Stimulated activated CD4-positive, alpha-beta T cell treated with anti-CD3 and anti-CD28 coated beads, Interleukin-12 subunit alpha, Interleukin-12 subunit beta, amount 100 ng/mL, for 24 hours (primary cell): ENCODE results near the gene HPD.
"Not testable (repeated sequence)": the region's sequence is repeated elsewhere in the genome, so short reads cannot be mapped to it uniquely, and the experiment has no call there.

ENCODE experiments used
- DNase-seq, 2 experiments: peaks; one replicate each; pipeline ENCODE4 v3.0.0-alpha.2; 2020; ENCODE audit warnings: low read depth in 2 of 2

The HPD gene

DNA sequence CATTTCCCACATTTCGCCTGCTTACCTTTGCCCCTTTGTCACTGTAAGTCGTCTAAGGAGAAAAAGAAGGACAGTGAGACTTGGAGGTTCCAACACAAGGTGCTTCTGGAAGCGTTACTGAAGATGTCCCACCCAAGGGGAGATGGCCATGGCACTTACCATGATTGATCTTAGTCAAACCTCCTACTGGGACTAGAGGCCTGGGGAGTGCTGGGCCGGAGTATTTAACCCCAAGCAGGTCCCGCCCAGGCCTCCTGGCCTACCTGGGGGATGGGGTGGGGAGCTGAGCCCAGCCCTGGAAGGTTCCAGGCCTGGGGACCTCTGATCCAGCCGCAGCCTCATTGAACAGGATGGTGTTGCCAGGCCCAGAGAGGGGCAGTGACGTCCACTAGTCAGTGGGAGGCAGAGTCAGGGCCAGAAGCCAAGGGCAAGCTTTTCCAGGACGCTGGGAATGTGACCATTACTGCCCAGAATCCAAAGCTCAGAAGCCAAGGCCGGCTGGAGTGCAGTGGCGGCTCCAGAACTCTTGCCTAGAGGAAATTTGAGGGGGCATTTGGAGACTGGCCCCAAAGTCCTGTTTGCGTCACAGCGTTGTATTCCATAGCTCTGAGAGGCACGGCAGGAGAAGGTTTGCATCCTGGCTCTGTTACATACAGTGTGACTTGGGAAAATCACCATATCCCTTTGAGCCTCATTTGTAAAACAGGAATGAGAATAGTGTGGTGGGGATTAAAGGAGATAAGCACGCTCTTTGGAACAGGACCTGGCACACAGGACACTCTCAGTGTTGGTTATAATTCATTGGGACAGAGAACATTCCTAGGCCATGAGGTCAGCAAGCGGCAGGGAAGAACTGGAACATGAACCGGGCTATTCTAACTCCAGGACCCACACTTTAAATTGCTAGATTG, at the start of gene HPD:
Gene HPD, minus strand, starts transcription at position 198 of the 911 bp plus-strand sequence. Its CDS starts 36 bp downstream, at position 162.
- DNase-seq: no peak

DNA sequence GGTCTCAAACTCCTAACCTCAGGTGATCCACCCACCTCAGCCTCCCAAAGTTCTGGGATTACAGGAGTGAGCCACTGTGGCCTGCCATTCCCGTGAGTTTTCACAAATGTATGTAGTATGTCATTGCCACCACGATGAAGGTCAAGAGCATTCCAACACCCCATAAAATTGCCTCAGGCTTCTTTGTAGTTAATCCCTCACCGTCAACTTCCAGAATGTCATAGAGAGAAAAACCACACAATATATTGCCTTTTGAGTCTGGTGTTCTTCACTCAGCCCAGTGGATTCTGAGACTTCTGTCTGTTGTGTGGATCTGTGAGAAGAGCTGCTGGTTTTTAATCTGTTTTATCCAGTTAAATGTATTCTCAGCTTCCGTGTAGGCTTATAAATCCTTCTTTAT, 47.1 kb upstream of the HPD start:
- no peak for DNase-seq

DNA sequence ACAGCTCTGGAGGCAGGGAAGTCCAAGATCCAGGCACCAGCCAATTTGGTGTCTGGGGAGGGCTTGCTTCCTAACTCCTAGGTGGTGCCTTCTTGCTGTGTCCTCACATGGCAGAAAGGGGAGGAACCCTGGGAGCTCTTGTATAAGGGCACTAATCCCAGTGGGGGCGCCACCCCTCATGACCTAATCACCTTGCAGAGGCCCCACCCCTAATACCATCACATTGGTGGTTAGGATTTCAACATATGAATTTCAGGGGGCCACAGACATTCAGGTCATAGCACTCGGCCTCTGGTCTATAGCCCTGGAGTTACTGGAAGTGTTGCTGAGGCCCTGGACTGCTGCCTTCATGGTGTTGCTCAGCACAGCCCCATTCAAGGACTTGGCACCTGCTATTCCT, 44.5 kb upstream of the HPD start:
- no peak for DNase-seq

DNA sequence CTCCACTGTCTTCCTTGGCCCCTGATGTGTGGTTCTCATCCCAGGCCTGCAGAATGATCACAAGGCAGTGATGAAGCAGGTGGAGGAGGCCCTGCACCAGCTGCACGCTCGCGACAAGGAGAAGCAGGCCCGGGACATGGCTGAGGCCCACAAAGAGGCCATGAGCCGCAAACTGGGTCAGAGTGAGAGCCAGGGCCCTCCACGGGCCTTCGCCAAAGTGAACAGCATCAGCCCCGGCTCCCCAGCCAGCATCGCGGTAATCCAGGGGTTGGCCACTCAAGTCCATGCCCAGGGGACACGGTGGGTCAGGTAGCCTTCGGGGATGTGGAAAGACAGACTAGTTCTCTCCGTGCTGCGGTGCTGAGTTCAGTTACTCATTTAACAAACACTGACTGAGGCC, 40.9 kb upstream of the HPD start:
- no peak for DNase-seq

DNA sequence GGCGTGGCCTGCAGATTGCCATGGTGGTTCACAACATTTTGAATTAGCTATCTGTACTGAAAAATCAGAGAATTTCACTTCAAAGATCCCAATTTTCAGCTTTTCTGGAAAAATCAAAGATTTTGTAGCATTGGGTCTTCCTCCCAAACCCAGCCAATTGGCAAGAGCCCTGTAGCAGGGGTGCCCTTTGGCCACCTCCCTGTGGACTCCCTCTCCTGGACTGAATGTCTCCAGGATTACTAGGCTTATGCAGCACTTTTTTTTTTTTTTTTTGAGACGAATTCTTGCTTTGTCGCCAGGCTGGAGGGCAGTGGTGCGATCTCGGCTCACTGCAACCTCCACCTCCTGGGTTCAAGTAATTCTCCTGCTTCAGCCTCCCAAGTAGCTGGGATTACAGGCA, 39.6 kb upstream of the HPD start:
- DNase-seq: no peak

DNA sequence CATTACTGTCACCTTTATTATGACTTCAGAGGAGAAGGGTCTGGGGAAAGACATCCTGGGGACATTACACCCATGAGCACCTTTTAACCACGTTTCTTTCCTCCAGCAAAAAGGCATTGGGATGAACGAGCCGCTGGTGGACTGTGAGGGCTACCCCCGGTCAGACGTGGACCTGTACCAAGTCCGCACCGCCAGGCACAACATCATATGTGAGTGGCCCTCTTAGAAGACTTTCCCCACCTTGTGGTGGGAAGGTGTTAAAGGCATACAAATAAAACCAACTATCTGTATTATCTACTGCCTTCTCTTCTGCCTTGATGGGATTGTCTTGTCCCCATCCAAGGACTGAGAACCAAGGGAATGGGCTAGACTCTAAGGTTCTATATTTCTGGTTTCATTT, 36.0 kb upstream of the HPD start:
- DNase-seq: no peak

DNA sequence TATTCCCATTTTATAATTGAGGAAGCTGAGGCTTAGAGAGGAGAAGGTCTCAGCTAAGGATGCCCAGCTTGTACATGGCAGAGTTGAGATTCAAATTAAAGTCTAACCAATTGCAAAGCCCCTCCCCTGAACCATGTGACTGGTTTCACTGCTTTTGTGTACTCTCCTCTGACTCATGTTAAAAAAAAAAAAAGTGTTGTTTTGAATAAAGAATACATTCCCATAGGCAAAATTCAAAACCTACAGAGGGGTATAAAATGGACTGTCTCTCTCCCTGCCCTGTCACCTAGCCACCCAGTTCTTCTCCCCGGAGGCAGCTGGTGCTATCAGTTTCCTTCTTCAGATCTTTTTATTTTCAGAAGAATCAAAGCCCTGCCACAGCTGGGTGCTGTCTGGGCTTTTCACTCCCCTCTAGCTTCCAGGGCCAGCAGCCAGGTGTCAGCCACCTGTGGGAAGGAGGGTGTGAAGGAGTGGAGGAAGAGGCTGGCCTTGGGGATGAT, 35.4 kb upstream of the HPD start:
- no peak for DNase-seq

DNA sequence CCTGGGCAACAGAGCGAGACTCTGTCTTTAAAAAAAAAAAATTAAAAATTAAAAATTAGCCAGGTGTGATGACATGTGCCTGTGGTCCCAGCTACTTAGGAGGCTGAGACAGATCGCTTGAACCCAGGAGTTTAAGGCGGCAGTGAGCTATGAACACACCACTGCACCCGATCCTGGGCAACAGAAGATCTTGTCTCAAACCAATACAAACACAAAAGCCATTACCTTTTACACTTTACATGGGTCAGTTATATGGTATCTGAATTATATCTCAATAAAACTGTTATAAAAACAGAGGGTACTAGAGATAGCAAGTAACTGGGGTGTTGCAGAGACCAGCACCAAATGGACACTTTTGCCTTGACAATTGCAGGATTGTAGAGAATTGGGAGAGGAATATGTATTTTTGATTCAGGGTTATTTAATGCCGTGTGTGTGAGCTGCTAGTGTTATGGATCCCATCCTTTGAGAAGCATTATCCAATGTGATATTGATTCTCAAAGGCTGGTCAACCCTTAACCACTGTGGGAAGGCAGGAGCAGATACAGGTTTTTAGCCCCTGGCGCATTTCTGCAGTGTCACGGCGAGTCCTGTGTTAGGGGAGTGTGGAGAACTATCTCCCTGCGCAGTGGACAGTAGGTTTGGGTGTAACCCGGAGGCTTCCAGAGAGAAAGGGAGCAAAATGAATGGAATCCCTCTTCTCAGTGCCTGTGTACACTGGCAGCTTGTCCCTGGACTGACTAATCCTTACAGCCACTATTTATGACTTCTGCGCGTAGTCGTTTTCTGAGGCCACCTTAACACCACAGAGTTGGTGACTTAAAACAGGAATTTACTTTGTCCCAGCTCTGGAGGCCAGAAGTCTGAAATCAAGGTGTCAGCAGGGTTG, 34.3 kb upstream of the HPD start:
- no peak for DNase-seq

DNA sequence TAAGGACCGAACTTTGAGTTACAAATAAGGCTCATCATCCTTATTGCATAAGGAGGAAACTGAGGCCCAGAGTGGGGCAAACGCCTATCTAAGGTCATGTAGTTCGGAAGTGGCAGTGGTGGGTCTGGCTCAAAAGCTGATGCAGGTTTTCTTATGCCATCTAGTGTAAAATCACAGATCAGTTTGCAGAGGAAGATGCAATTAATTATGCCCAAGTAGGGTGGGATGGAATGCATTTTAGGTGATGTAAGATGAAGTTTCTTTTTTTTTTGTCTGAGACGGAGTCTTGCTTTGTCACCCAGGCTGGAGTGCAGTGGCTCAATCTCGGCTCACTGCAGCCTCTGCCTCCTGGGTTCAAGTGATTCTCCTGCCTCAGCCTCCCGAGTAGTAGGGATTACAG, 31.0 kb upstream of the HPD start:
- not testable (repeated sequence) for DNase-seq

DNA sequence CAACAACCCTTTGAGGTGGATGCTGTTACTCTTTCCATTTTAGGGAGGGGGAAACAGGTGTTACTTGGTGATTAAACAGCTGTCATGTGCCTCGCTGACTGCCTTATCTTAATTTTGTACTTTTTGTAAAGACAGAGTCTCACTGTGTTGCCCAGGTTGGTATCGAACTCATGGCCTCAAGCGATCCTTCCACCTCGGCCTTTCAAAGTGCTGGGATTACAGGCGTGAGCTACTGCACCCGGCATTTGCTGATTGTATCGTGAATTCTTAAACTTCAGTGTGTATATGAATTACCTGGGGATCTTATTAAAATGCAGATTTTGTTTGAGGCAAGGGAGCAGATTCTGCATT, 30.6 kb upstream of the HPD start:
- DNase-seq: no peak

DNA sequence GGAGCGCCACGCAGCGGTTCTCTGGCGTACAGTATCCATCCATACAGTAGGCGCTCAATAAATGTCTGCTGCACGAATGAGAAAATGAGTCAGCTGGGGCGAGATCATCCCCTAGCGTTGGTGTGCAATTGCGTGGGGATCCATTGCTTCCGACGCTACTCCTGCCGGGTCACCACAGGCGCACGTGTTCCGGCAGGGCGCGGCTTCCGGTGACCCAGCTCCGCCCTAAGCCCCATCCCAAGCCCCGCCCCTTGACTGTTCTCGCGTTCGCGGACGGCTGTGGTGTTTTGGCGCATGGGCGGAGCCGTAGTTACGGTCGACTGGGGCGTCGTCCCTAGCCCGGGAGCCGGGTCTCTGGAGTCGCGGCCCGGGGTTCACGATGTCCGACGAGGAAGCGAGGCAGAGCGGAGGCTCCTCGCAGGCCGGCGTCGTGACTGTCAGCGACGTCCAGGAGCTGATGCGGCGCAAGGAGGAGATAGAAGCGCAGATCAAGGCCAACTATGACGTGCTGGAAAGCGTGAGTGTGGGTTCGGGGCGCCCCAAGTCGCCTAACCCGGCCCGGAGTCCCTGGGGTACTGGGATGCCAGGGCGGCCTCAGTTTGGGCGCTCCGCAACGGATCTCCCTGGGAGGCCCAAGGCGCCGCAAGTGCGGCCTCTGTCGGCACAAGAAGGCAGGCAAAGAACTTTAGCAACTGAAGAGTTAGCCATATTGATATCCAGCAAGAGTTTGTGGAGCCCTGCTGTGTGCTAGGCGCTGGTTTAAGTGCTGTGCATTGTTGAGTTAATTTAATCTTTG, 30.0 kb upstream of the HPD start, which contains the start of gene PSMD9:
Gene PSMD9, plus strand, starts transcription at position 313 of the 796 bp plus-strand sequence. Its CDS starts 67 bp downstream, at position 380.
- DNase-seq: peak; percentile 98 to 99

DNA sequence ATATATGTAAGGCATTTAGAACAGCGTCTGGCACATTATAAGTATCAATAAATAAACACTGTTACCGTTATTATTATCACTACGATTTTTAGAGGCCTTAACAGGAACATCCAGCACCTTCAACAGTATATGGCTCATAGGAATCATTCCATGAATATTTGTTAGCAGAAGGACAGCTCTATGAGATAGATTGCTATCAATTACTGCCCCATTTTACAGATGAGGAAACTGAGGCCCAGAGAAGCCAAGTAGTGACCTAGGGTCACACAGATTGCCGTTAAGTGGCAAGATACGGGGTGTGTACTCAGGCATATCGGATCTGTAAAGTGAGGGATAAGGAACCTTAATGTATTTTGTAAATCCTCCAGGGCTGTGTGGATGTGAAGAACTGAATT, 29.4 kb upstream of the HPD start:
- DNase-seq: no peak

DNA sequence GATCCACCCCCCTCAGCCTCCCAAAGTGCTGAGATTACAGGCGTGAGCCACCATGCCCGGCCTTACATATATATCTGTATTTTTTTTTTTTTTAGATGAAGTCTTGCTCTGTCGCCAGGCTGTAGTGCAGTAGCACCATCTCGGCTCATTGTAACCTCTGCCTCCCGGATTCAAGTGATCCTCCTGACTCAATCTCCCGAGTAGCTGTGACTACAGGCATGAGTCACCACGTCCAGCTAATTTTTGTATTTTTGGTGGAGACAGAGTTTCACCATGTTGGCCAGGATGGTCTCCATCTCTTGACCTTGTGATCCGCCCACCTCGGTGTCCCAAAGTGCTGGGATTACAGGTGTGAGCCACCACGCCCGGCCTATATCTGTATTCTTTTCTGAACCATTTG, 26.5 kb upstream of the HPD start:
- DNase-seq: not testable (repeated sequence)

DNA sequence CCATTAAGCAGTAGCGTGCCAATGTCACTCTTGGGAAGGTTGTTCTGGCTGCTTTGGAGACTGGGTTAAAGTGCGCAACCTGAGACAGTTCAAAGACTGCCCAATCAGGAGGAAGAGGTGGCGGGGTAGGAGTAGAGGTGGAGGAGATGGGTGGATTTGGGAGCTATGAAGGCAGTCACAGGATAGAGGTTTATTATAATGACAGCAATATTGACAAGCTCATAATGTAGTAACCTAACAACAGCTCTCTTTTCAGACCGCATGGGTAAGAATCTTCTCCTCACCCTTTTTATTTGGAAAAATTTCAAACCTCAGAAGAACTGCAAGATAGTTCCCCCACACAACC, 24.6 kb upstream of the HPD start:
- no peak for DNase-seq

DNA sequence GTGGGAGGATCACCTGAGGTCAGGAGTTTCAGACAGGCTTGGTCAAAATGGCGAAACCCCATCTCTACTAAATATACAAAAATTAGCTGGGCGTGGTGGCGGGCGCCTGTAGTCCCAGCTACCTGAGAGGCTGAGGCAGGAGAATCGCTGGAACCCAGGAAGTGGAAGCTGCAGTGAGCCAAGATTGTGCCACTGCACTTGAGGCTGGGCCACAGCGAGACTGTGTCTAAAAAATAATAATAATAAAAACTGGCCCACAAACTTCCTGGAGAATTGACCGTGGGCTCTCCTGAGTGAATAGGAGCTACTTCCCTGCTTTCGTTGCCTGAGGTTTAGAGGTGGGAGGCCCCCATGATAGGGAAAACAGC, 17.4 kb upstream of the HPD start:
- DNase-seq: not testable (repeated sequence)

DNA sequence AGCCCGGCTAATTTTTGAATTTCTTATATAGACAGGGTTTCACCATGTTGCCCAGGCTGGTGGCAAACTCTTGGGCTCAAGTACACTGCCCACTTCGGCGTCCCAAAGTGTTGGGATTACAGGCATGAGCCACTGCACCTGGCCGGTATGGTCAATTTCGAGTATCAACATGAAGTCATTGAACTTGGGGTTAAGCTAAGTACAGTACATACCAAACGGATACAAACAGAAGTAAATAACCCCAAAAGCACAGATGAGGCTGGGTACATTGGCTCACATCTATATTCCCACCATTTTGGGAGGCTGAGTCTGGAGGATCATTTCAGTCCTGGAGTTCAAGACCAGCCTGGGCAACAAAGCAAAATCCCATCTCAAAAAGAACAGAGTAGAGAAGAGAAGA, 16.9 kb upstream of the HPD start:
- DNase-seq: no peak

DNA sequence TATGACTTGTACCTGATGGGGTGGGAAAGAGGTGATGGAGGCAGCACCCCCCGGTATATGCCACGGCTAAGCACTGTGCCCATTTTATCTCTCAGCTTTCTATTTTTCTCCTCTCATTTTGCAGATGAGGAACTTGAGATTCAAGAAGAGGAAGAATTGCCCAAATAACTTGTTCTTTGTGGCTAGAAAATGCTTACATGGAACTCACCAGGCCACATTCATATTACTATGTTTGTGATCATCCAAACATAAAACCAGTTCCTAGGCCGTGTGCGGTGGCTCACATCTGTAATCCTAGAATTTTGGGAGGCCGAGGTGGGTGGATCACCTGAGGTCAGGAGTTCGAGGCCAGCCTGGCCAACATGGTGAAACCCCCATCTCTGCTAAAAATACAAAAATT, 15.4 kb upstream of the HPD start:
- no peak for DNase-seq

DNA sequence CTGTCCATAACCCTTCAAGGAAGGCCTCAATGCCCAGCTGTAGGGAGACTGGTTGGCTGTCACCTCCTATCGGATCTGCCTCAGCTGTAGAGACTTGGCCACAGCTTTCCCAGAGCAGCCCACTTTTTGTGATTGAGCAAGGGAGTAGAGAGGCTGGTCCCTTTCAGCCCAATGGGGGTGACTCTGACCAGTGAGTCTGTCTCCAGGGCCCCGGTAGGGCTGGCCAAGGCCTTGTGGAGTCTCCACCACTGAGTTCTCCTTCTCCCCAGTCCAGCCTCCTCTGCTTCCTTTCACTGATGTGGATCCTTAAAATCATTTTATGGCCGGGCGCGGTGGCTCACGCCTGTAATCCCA, 14.5 kb upstream of the HPD start:
- no peak for DNase-seq

DNA sequence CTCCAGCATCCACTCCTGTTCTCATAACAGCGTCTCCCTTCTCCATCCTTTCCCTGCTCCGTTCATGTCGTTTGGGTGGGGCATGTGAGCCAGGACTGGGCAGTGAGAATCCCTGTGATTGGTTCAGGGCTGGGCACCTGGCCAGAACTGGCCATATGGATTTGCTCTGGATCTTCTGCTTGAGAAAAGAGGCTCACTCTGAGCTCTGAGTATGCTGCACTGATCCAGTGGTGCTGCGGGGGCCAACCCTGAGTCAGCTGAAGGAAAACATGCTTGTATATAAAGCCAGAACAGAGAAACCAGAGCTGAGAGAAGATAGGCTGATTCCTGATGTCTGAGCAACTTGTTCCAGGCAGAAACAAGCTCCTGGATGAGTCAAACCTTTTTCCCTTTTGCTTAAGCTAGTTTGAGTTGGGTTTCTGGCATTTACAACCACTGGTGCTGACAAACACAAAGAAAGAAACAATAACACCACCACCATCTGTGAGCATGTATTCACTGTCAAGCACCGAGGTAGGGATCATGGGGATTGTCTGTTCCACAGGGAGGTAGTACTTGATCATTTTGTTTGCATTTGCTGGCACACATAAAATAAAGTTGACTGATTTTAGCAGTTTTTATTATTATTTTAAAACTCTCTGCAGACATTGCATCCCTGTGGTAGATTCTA, 14.0 kb upstream of the HPD start:
- DNase-seq: no peak

DNA sequence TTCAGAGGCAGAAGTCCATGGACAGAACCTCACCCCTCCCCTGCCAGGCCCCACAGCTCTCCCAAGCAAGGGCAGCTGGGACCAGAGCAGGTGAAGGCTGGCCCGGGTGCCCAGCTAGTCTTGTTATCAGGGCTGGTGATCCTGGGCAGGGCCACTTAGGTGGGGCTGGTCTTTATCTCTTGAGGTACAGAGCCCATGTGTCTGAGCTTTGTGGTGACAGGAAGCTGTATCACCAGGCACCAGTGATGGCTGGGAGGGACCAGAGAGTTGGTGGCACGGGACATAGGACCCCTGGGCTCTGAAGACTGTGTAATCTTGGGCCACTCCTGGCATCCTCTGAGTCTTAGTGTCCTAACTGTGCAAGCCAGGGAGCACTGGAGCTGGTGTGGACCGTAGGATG, 12.8 kb upstream of the HPD start:
- DNase-seq: no peak

DNA sequence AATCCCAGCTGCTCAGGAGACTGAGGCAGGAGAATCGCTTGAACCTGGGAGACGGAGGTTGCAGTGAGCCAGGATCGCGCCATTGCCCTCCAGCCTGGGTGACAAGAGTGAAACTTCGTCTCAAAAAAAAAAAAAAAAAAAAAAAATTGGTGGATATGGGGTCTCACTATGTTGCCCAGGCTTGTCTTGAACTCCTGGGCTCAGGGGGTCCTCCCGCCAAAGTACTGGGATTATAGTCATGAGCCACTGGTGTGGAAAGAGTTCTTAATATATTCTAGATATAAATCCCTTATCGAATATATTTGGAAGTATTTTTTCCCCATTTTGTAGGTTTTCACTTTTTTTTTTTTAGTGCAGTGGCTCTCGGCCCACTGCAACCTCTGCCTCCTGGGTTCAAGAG, 10.6 kb upstream of the HPD start:
- DNase-seq: not testable (repeated sequence)

DNA sequence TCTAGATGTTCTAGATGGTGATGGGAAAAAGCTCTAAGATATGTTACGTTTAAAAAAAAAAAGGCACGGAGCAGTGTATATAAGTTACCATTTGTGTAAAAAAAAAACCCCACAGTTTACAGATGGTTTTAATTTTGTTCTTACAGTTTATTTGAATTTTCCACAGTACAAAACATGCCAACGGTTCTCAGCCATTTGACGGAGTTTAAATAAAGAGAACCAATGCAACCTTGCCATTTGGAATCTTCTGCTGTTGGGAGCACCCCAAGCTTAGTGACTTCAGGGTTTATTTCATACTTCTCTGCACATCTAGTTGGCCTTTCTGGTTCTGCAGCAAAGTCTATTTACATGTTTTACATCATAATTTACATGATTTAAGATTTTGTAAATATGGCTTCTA, 7.7 kb upstream of the HPD start:
- DNase-seq: no peak
